HepG2 (cell line): Measurements from ENCODE around the gene GBGT1. TPM values are rescaled to one million over a fixed set of nuclear protein-coding genes. Genes with fewer than 3 reads are reported as not detected.

Source experiments
- ATAC-seq: fragments of 200-7000 bp; cut with Tn5 transposase; 3 replicates; pipeline ENCODE4 v1.9.1; 2020; ENCODE audit warnings: mild to moderate bottlenecking, moderate library complexity
- BruUV-seq: library from RNA; stranded (reverse); fragments of 400-500 nt; replicated peaks from 2 replicates; lab custom pipeline; 2021; lab: Mats Ljungman, UMichigan
- CTCF ChIA-PET: fragments of 300-600 bp; formaldehyde crosslinking; extraction: SDS; loops from one replicate; lab custom pipeline; 2021; ENCODE audit warnings: low total read pairs, inconsistent platforms, low intra/inter-chr PET ratio; lab: Yijun Ruan, JAX
- POLR2A ChIA-PET: fragments of 350-600 bp; sonication (Branson Sonifier 250); formaldehyde crosslinking; loops from one replicate; lab custom pipeline; 2020; ENCODE audit warnings: antibody characterized with exemption, inconsistent platforms; lab: Yijun Ruan, JAX
- DNase-seq: peaks from one replicate; pipeline ENCODE4 v3.0.0-alpha.2; 2015; ENCODE audit warnings: low spot score
- FAIRE-seq: peaks from 3 replicates; lab custom pipeline; 2011; peaks lifted over from hg19 to GRCh38; lab: Jason Lieb, UNC
- H2AFZ ChIP-seq: one replicate; pipeline ENCODE4 v1.6.1; 2011; ENCODE audit warnings: low read length, inconsistent platforms
- H3K27ac ChIP-seq: fragments of 300-600 bp; 3 replicates; pipeline ENCODE4 v1.8.0; 2011; ENCODE audit warnings: mixed run types, mild to moderate bottlenecking, mixed read lengths, low read length, inconsistent platforms; ENCODE audit not compliant: insufficient read depth; ENCODE audit errors: extremely low read length
- H3K27me3 ChIP-seq, 2 experiments: fragments of 200-600 bp in 1 of 2; 2 replicates in 1 of 2; 3 replicates in 1 of 2; pipeline versions ENCODE4 v1.6.0 to v1.8.0; 2011; ENCODE audit warnings: low read length in 2 of 2, mild to moderate bottlenecking in 2 of 2, moderate library complexity in 2 of 2, inconsistent platforms in 1 of 2; ENCODE audit not compliant: insufficient read depth in 2 of 2, control insufficient read depth in 1 of 2
- H3K36me3 ChIP-seq, 2 experiments: fragments of 200-600 bp in 1 of 2; replicated peaks in 1 of 2; 2 replicates in 1 of 2; 3 replicates in 1 of 2; pipeline versions ENCODE4 v1.5.1 to v1.8.0; 2011; ENCODE audit warnings: low read length in 2 of 2, inconsistent platforms in 1 of 2; ENCODE audit not compliant: insufficient read depth in 2 of 2, control insufficient read depth in 1 of 2
- H3K4me1 ChIP-seq: 2 replicates; pipeline ENCODE4 v1.5.1; 2012; ENCODE audit warnings: low read length, inconsistent platforms; ENCODE audit not compliant: insufficient read depth
- H3K4me2 ChIP-seq: 2 replicates; pipeline ENCODE4 v1.6.0; 2011; ENCODE audit warnings: low read depth, low read length, inconsistent platforms
- H3K4me3 ChIP-seq, 3 experiments: fragments of 200-600 bp in 1 of 3; sonication (generic), shearing (Covaris generic) in 1 of 3; replicated peaks in 1 of 3; 2 replicates each; pipeline ENCODE4 v1.5.1; 2011 to 2016; ENCODE audit warnings: low read length in 3 of 3, inconsistent platforms in 2 of 3, low read depth in 2 of 3, mild to moderate bottlenecking in 2 of 3, control low read depth in 1 of 3, mixed read lengths in 1 of 3; ENCODE audit not compliant: insufficient read depth in 1 of 3
- H3K79me2 ChIP-seq: one replicate; pipeline ENCODE4 v1.6.1; 2011; ENCODE audit warnings: low read length, inconsistent platforms; ENCODE audit not compliant: insufficient read depth
- H3K9ac ChIP-seq: 2 replicates; pipeline ENCODE4 v1.6.0; 2011; ENCODE audit warnings: mild to moderate bottlenecking, low read depth, low read length, inconsistent platforms; ENCODE audit not compliant: insufficient read depth
- H3K9me3 ChIP-seq: 2 replicates; pipeline ENCODE4 v1.5.1; 2012; ENCODE audit warnings: mild to moderate bottlenecking, low read length
- H4K20me1 ChIP-seq: 2 replicates; pipeline ENCODE4 v1.6.0; 2011; ENCODE audit warnings: inconsistent platforms, mild to moderate bottlenecking, low read length, moderate library complexity; ENCODE audit not compliant: insufficient read depth
- CENPBD1 ChIP-seq: sonication (generic); formaldehyde crosslinking; IDR thresholded peaks from 2 replicates; pipeline ENCODE4 v1.8.0; 2022; ENCODE audit warnings: missing genetic modification reagents, low read depth, mild to moderate bottlenecking, borderline replicate concordance
- DRAP1 ChIP-seq: IDR thresholded peaks from 2 replicates; pipeline ENCODE4 v1.6.1; 2016; ENCODE audit warnings: missing genetic modification reagents, missing compliant biosample characterization
- FOXK2 ChIP-seq: fragments of 450-650 bp; IDR thresholded peaks from 2 replicates; pipeline ENCODE4 v1.6.1; 2016
- HMG20A ChIP-seq: IDR thresholded peaks from 2 replicates; pipeline ENCODE4 v1.6.1; 2016; ENCODE audit warnings: borderline replicate concordance
- HNF1A ChIP-seq, 2 experiments: sonication (generic) in 1 of 2; formaldehyde crosslinking in 1 of 2; IDR thresholded peaks; 2 replicates each; pipeline versions ENCODE4 v1.4.0 to v1.6.1; 2016 to 2020; ENCODE audit warnings: borderline replicate concordance in 1 of 2, low read depth in 1 of 2, mild to moderate bottlenecking in 1 of 2, missing genetic modification reagents in 1 of 2
- HNRNPUL1 ChIP-seq: fragments of 200-400 bp; formaldehyde crosslinking; IDR thresholded peaks from 2 replicates; pipeline ENCODE4 v1.6.1; 2017; ENCODE audit warnings: low read depth, mild to moderate bottlenecking, low read length, moderate library complexity
- KDM1A ChIP-seq: IDR thresholded peaks from 2 replicates; pipeline ENCODE4 v1.6.1; 2016; ENCODE audit warnings: missing compliant biosample characterization
- PHF20 ChIP-seq: sonication (generic); formaldehyde crosslinking; IDR thresholded peaks from 2 replicates; pipeline ENCODE4 v1.5.0; 2020; ENCODE audit warnings: mild to moderate bottlenecking, missing genetic modification reagents
- RBAK ChIP-seq: sonication (generic); formaldehyde crosslinking; IDR thresholded peaks from 2 replicates; pipeline ENCODE4 v1.5.1; 2020; ENCODE audit warnings: mild to moderate bottlenecking, missing genetic modification reagents
- ZNF207 ChIP-seq: fragments of 450-650 bp; IDR thresholded peaks from 2 replicates; pipeline ENCODE4 v1.6.1; 2016; ENCODE audit warnings: antibody characterized with exemption, borderline replicate concordance
- WGBS: methylation state at CpG from one replicate; pipeline ENCODE4 v1.1.6; 2017; ENCODE audit warnings: low lambda C conversion rate; 5-methylcytosine and 5-hydroxymethylcytosine counted together
- in situ Hi-C: cut with HindIII; loops from 2 replicates; pipeline ENCODE4 v1.10.0; 2017; ENCODE audit warnings: low pct_unique_long_range_greater_than_20kb; ENCODE audit not compliant: extremely low pct_ligation_motif_present
- intact Hi-C: fragments of 100-400 bp; cut with micrococcal nuclease; formaldehyde crosslinking; loops from one replicate; pipeline ENCODE4 v1.10.0; 2022; ENCODE audit not compliant: unreplicated experiment
- polyA plus RNA-seq, 8 experiments: library from polyadenylated mRNA; depleted of rRNA in 3 of 8; stranded (reverse) in 7 of 8; unstranded in 1 of 8; fragments of >200 nt; fragmentation: Illumina TruSeq in 4 of 8; extraction: Trizol in 4 of 8; gene quantifications; 2 replicates each; pipeline versions ENCODE4 v1.2.1 to v1.2.3, GENCODE V29; 2011 to 2016; ENCODE audit warnings: low read depth in 4 of 8, missing spikeins in 1 of 8, mixed read lengths in 1 of 8; ENCODE audit not compliant: insufficient read depth in 1 of 8
- total RNA-seq, 5 experiments: library from RNA; depleted of rRNA; stranded (reverse); fragments of >200 nt; fragmentation: Illumina TruSeq; extraction: Trizol; gene quantifications; 2 replicates each; pipeline ENCODE4 v1.2.3, GENCODE V29; 2016; ENCODE audit warnings: low read depth in 1 of 5
- TF ChIP-seq, protein P1 (sequence below): sonication (generic); formaldehyde crosslinking; conservative IDR thresholded peaks from 2 replicates; pipeline ENCODE4 v1.4.0; 2020; ENCODE audit warnings: missing genetic modification reagents
- TF ChIP-seq, protein P2 (sequence below): sonication (generic); formaldehyde crosslinking; IDR thresholded peaks from 2 replicates; pipeline ENCODE4 v1.4.0; 2020; ENCODE audit warnings: low read depth, mild to moderate bottlenecking, missing genetic modification reagents
- TF ChIP-seq, protein P3 (sequence below): IDR thresholded peaks from 2 replicates; pipeline ENCODE4 v1.6.1; 2016; ENCODE audit warnings: missing compliant biosample characterization, missing genetic modification reagents, borderline replicate concordance

GBGT1 gene
- total and polyA plus RNA-seq, 2 of the 13 experiments (the other 11 are each of a cell fraction or from before 2014, with no cell fraction given), result not detected

- TF ChIP-seq HMG20A (CRISPR knock-in tag) (no peak), RBAK (CRISPR knock-in tag) (no peak), PHF20 (no peak)
- TF ChIP-seq, protein P1, sequence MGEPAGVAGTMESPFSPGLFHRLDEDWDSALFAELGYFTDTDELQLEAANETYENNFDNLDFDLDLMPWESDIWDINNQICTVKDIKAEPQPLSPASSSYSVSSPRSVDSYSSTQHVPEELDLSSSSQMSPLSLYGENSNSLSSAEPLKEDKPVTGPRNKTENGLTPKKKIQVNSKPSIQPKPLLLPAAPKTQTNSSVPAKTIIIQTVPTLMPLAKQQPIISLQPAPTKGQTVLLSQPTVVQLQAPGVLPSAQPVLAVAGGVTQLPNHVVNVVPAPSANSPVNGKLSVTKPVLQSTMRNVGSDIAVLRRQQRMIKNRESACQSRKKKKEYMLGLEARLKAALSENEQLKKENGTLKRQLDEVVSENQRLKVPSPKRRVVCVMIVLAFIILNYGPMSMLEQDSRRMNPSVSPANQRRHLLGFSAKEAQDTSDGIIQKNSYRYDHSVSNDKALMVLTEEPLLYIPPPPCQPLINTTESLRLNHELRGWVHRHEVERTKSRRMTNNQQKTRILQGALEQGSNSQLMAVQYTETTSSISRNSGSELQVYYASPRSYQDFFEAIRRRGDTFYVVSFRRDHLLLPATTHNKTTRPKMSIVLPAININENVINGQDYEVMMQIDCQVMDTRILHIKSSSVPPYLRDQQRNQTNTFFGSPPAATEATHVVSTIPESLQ, result no peak
- TF ChIP-seq, protein P2, sequence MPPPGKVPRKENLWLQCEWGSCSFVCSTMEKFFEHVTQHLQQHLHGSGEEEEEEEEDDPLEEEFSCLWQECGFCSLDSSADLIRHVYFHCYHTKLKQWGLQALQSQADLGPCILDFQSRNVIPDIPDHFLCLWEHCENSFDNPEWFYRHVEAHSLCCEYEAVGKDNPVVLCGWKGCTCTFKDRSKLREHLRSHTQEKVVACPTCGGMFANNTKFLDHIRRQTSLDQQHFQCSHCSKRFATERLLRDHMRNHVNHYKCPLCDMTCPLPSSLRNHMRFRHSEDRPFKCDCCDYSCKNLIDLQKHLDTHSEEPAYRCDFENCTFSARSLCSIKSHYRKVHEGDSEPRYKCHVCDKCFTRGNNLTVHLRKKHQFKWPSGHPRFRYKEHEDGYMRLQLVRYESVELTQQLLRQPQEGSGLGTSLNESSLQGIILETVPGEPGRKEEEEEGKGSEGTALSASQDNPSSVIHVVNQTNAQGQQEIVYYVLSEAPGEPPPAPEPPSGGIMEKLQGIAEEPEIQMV (CRISPR knock-in tag), result no peak
- TF ChIP-seq, all 625 proteins: peak for 4
Observed at GRCh38 chr9:133184971-133185370, 21.3 kb upstream of the GBGT1 start (continued).

- H3K9me3 ChIP-seq, result no peaks in the 10 kb centered on the region
- no peak overlapping the region for H3K4me3 ChIP-seq
- H3K27ac ChIP-seq, result no peak overlapping the region
- no peak overlapping the region for H2AFZ ChIP-seq
- CTCF ChIA-PET, result no interaction called here
- peaks cover 3 to 19% of the 10 kb centered on the region in 2 experiments; a peak in 3 of 5 replicates for H3K27me3 ChIP-seq
- no peaks in the 10 kb centered on the region for H3K36me3 ChIP-seq
- no peaks in the 10 kb centered on the region for H3K4me1 ChIP-seq
- BruUV-seq, result no TSS peak
- H3K79me2 ChIP-seq, result no peaks in the 10 kb centered on the region
- ATAC-seq (no peak), DNase-seq (no peak), FAIRE-seq (no peak)
- 13% methylated on average over 1 of the region's 5 CpGs for WGBS
- in situ Hi-C loops (no loop called here), intact Hi-C loops (no loop called here)
- POLR2A ChIA-PET, result no interaction called here
- no peak overlapping the region for H3K9ac ChIP-seq
- H3K4me2 ChIP-seq, result no peak overlapping the region
- no peaks in the 10 kb centered on the region for H4K20me1 ChIP-seq
- no peak for TF ChIP-seq KDM1A
- TF ChIP-seq ZNF207, result no peak
- no peak for TF ChIP-seq FOXK2
- TF ChIP-seq HNF1A (IDR thresholded peaks at IDR 0.05; ENCODE audit: low read depth), result no peak
- TF ChIP-seq HNF1A (CRISPR knock-in tag; IDR thresholded peaks at IDR 0.05; ENCODE audit: borderline replicate concordance), result no peak
- no peak for TF ChIP-seq CENPBD1 (CRISPR knock-in tag)
- TF ChIP-seq HNRNPUL1, result no peak
- TF ChIP-seq, protein P3, sequence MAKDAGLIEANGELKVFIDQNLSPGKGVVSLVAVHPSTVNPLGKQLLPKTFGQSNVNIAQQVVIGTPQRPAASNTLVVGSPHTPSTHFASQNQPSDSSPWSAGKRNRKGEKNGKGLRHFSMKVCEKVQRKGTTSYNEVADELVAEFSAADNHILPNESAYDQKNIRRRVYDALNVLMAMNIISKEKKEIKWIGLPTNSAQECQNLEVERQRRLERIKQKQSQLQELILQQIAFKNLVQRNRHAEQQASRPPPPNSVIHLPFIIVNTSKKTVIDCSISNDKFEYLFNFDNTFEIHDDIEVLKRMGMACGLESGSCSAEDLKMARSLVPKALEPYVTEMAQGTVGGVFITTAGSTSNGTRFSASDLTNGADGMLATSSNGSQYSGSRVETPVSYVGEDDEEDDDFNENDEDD, result no peak
- TF ChIP-seq DRAP1 (CRISPR knock-in tag), result no peak
Observed at GRCh38 chr9:133182151-133182550, 18.4 kb upstream of the GBGT1 start.
